HEK293T (cell line): Measurements from ENCODE around the gene RNF44.
A peak's percentile ranks its signal among the peaks of the same experiment; 100 is the strongest.

Experiments
- CTCF ChIA-PET: fragments of 350-600 bp; formaldehyde crosslinking; extraction: SDS; loops from one replicate; lab custom pipeline; 2021; ENCODE audit warnings: antibody characterized with exemption, inconsistent platforms; lab: Yijun Ruan, JAX
- POLR2A ChIA-PET: fragments of 350-600 bp; formaldehyde crosslinking; extraction: SDS; loops from one replicate; lab custom pipeline; 2020; ENCODE audit warnings: antibody characterized with exemption, inconsistent platforms; lab: Yijun Ruan, JAX
- DNase-seq: peaks from one replicate; pipeline ENCODE4 v3.0.0; 2012; ENCODE audit warnings: mixed read lengths; ENCODE audit errors: extremely low spot score
- ARNT ChIP-seq: fragments of 450-650 bp; IDR thresholded peaks from 2 replicates; pipeline ENCODE4 v1.6.1; 2017; ENCODE audit warnings: mild to moderate bottlenecking
- BHLHE40 ChIP-seq: fragments of 450-650 bp; IDR thresholded peaks from 2 replicates; pipeline ENCODE4 v1.6.1; 2016; ENCODE audit warnings: mild to moderate bottlenecking, moderate library complexity, borderline replicate concordance
- CTBP1 ChIP-seq: fragments of 450-650 bp; IDR thresholded peaks from 2 replicates; pipeline ENCODE4 v1.6.1; 2016; ENCODE audit warnings: borderline replicate concordance
- ELF4 ChIP-seq: fragments of 450-650 bp; IDR thresholded peaks from 2 replicates; pipeline ENCODE4 v1.6.1; 2017; ENCODE audit warnings: antibody characterized with exemption
- FOXA1 ChIP-seq: fragments of 450-650 bp; IDR thresholded peaks from 2 replicates; pipeline ENCODE4 v1.6.1; 2016; ENCODE audit warnings: mild to moderate bottlenecking
- FOXK2 ChIP-seq: fragments of 450-650 bp; IDR thresholded peaks from 2 replicates; pipeline ENCODE4 v1.6.1; 2016; ENCODE audit warnings: mild to moderate bottlenecking
- FOXM1 ChIP-seq: fragments of 450-650 bp; IDR thresholded peaks from 2 replicates; pipeline ENCODE4 v1.6.1; 2017; ENCODE audit warnings: mild to moderate bottlenecking, borderline replicate concordance
- HDGF ChIP-seq: fragments of 450-650 bp; IDR thresholded peaks from 2 replicates; pipeline ENCODE4 v1.6.1; 2017; ENCODE audit warnings: antibody characterized with exemption, borderline replicate concordance
- L3MBTL2 ChIP-seq: fragments of 450-650 bp; conservative IDR thresholded peaks from 2 replicates; pipeline ENCODE4 v1.6.1; 2016; ENCODE audit warnings: mild to moderate bottlenecking
- LEF1 ChIP-seq: fragments of 450-650 bp; IDR thresholded peaks from 2 replicates; pipeline ENCODE4 v1.6.1; 2017; ENCODE audit warnings: mild to moderate bottlenecking, borderline replicate concordance
- NFRKB ChIP-seq: fragments of 450-650 bp; IDR thresholded peaks from 2 replicates; pipeline ENCODE4 v1.6.1; 2016; ENCODE audit warnings: mild to moderate bottlenecking, moderate library complexity
- PKNOX1 ChIP-seq: fragments of 450-650 bp; IDR thresholded peaks from 2 replicates; pipeline ENCODE4 v1.6.1; 2016
- SP1 ChIP-seq: fragments of 450-650 bp; IDR thresholded peaks from 2 replicates; pipeline ENCODE4 v1.6.1; 2017
- SUZ12 ChIP-seq: fragments of 450-650 bp; IDR thresholded peaks from 2 replicates; pipeline ENCODE4 v1.6.1; 2016; ENCODE audit warnings: mild to moderate bottlenecking
- TARDBP ChIP-seq: fragments of 450-650 bp; IDR thresholded peaks from 2 replicates; pipeline ENCODE4 v1.6.1; 2016
- ZNF384 ChIP-seq: fragments of 450-650 bp; IDR thresholded peaks from 2 replicates; pipeline ENCODE4 v1.6.1; 2016

RNF44 gene

GRCh38 chr5:176565760-176566288 lies 28.6 kb upstream of the RNF44 start:
- POLR2A ChIA-PET: interaction anchor here (1.2 to 1.9 kb wide), 2 partner anchors 23 to 28 kb away, joined by 4 to 5 read pairs; partner anchors contain the start of gene RNF44
- no peak for DNase-seq
- CTCF ChIA-PET: no interaction called here
- TF ChIP-seq FOXA1 (no peak), ZNF384 (peak; percentile 30; the same call in 1 of the 2 replicates), TARDBP (no peak), ELF4 (no peak), PKNOX1 (no peak), FOXM1 (no peak)

DNA sequence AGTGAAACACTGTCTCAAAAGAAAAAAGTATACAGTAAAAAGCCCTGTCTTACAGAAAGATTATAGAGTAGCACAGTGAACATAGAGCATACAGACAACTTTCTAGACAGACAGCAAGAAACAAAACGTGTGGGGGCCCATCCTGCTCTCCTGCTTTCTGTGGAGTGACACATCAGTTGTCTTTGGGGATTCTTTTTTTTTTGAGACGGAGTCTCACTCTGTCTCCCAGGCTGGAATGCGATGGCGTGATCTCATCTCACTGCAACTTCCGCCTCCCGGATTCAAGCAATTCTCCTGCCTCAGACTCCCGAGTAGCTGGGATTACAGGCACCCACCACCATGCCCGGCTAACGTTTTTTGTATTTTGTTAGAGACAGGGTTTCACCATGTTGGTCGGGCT lies 26.8 kb upstream of the RNF44 start:
- TF ChIP-seq SP1 (no peak), ZNF384 (no peak), SUZ12 (no peak), CTBP1 (no peak), FOXA1 (no peak), L3MBTL2 (no peak)
- ChIA-PET POLR2A (no interaction called here), CTCF (no interaction called here)
- DNase-seq: no peak

DNA sequence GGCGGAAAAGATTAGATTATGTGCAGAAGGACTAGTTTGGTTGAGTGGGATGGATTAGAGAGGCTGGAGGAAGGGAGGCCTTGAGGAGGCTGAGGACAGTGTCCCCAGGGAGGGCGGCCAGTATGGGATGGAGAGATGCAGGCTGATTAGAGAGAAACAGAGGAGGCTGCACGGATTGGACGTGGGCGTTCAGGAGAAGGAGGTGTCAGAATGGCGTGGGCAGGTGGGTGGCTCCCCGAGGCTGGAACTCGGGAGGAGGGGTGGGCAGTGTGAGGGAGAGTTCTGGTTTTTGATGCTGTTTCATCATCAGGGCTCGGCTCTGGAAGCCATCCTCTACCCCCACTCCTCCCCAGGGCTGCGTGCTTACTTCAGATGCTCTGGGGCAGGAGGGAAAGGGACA lies 25.0 kb upstream of the RNF44 start:
- ChIA-PET CTCF (no interaction called here), POLR2A (interaction anchor here (1.2 kb wide), 1 partner anchor 25 kb away, joined by 5 read pairs; the partner anchor contains the start of gene RNF44)
- DNase-seq: no peak
- no peak for TF ChIP-seq PKNOX1
- no peak for TF ChIP-seq L3MBTL2
- no peak for TF ChIP-seq ZNF384
- no peak for TF ChIP-seq ARNT
- no peak for TF ChIP-seq SUZ12
- TF ChIP-seq FOXM1: no peak

DNA sequence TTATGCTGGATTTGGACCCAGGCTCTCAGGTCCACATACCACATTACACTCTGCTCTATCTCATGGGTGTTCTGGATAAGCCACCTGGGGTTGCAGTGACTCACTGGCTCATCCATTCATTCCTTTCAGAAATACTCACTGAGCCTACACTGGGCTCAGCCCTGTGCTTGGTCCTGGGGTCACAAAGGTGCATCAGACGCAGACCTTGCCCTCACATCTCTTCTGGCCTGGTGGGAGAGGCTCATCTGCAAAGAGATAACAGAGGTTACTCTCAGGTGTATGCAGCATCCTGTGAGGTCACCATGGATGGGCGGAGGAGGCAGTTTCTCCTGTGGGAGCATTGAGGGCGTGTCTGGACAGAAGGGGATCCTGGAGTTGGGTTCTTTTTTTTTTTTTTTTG lies 24.1 kb upstream of the RNF44 start:
- CTCF ChIA-PET: no interaction called here
- POLR2A ChIA-PET: no interaction called here

GRCh38 chr5:176560364-176560763 lies 23.2 kb upstream of the RNF44 start:
- ChIA-PET POLR2A (interaction anchor here (1.9 kb wide), 1 partner anchor 17 kb away, joined by 5 read pairs; no protein-coding TSS in a partner anchor), CTCF (no interaction called here)
- TF ChIP-seq NFRKB: no peak
- no peak for TF ChIP-seq ZNF384
- no peak for TF ChIP-seq FOXM1
- TF ChIP-seq FOXA1: no peak
- no peak for TF ChIP-seq ARNT
- TF ChIP-seq L3MBTL2: no peak
- TF ChIP-seq ELF4: no peak
- TF ChIP-seq CTBP1: no peak
- TF ChIP-seq LEF1: no peak
- TF ChIP-seq PKNOX1: no peak
- no peak for TF ChIP-seq SP1
- TF ChIP-seq SUZ12: no peak
- TF ChIP-seq HDGF: no peak
- no peak for DNase-seq

More for the DNA sequence above, 24.1 kb upstream of the RNF44 start:
- DNase-seq: no peak
- TF ChIP-seq LEF1: no peak
- TF ChIP-seq FOXM1: no peak
- TF ChIP-seq SUZ12: no peak

DNA sequence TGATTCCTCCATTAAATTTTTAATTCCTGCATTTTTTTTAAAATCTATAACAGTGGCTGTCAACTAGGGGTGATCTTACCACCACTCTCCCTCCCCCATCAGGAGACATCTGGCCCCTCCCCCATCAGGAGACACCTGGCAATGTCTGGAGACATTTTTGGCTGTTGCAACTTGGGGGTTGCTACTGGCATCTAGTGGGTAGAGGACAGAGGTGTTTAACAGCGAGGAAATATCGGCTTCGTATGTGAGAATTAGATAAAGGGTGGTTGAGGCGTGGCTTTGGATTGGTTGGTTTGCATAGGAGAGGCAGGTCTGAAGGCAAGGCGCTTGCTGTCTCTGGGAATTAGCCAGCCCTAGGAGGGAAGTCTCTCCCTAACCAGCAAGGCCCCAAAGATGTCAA lies 22.5 kb upstream of the RNF44 start:
- ChIA-PET CTCF (no interaction called here), POLR2A (interaction anchor here (1.9 kb wide), 1 partner anchor 16 kb away, joined by 5 read pairs; no protein-coding TSS in a partner anchor)
- TF ChIP-seq SP1 (no peak), NFRKB (no peak), L3MBTL2 (no peak), ZNF384 (no peak), LEF1 (no peak), BHLHE40 (no peak), PKNOX1 (no peak), CTBP1 (no peak), HDGF (no peak), TARDBP (no peak), ARNT (no peak), FOXM1 (no peak), FOXA1 (no peak), FOXK2 (no peak), ELF4 (no peak)
- DNase-seq: no peak
